Mesendoderm (in vitro differentiated cells): ENCODE measurements around the gene CFAP61.
"Not testable (repeated sequence)": the region's sequence is repeated elsewhere in the genome, so short reads cannot be mapped to it uniquely, and the experiment has no call there.

Source experiments
- DNase-seq: peaks from one replicate; pipeline ENCODE4 v3.0.0; 2013
- H2AK5ac ChIP-seq: 2 replicates; pipeline ENCODE4 v1.6.1; 2013; ENCODE audit warnings: low read length, inconsistent platforms
- H2BK120ac ChIP-seq: 2 replicates; pipeline ENCODE4 v1.6.1; 2013; ENCODE audit warnings: low read depth, mild to moderate bottlenecking, low read length, moderate library complexity, mixed read lengths
- H2BK15ac ChIP-seq: replicated peaks from 2 replicates; pipeline ENCODE4 v1.6.1; 2013; ENCODE audit warnings: low read depth, mild to moderate bottlenecking, moderate library complexity
- H2BK5ac ChIP-seq: 2 replicates; pipeline ENCODE4 v1.6.1; 2013; ENCODE audit warnings: low read length, inconsistent platforms
- H3K18ac ChIP-seq: 2 replicates; pipeline ENCODE4 v1.6.1; 2013; ENCODE audit warnings: mild to moderate bottlenecking, low read length, mixed read lengths
- H3K23ac ChIP-seq: one replicate; pipeline ENCODE4 v1.6.1; 2013; ENCODE audit warnings: low read length
- H3K27ac ChIP-seq: 2 replicates; pipeline ENCODE4 v1.5.1; 2013; ENCODE audit warnings: low read depth, mild to moderate bottlenecking, inconsistent platforms, low read length, moderate library complexity
- H3K27me3 ChIP-seq: 2 replicates; pipeline ENCODE4 v1.6.1; 2013; ENCODE audit warnings: low read length, control low read depth, mild to moderate bottlenecking, inconsistent platforms; ENCODE audit not compliant: insufficient read depth, poor library complexity
- H3K36me3 ChIP-seq: 2 replicates; pipeline ENCODE4 v1.6.1; 2013; ENCODE audit warnings: low read length, inconsistent platforms; ENCODE audit not compliant: control insufficient read depth, insufficient read depth
- H3K4ac ChIP-seq: one replicate; pipeline ENCODE4 v1.6.1; 2013; ENCODE audit warnings: low read depth, mild to moderate bottlenecking, low read length, moderate library complexity
- H3K4me1 ChIP-seq: 2 replicates; pipeline ENCODE4 v1.6.1; 2013; ENCODE audit warnings: low read depth, low read length, inconsistent platforms; ENCODE audit not compliant: control insufficient read depth
- H3K4me2 ChIP-seq: 2 replicates; pipeline ENCODE4 v1.6.1; 2013; ENCODE audit warnings: low read length
- H3K4me3 ChIP-seq: 2 replicates; pipeline ENCODE4 v1.5.1; 2013; ENCODE audit warnings: mild to moderate bottlenecking, low read length
- H3K56ac ChIP-seq: one replicate; pipeline ENCODE4 v1.6.1; 2013; ENCODE audit warnings: low read length
- H3K79me1 ChIP-seq: 2 replicates; pipeline ENCODE4 v1.6.1; 2013; ENCODE audit warnings: low read length, inconsistent platforms
- H3K79me2 ChIP-seq: 2 replicates; pipeline ENCODE4 v1.6.1; 2013; ENCODE audit warnings: mild to moderate bottlenecking, low read length; ENCODE audit not compliant: control insufficient read depth, insufficient read depth
- H3K9ac ChIP-seq: 2 replicates; pipeline ENCODE4 v1.6.1; 2013; ENCODE audit warnings: low read length, inconsistent platforms
- H4K5ac ChIP-seq: one replicate; pipeline ENCODE4 v1.6.1; 2013; ENCODE audit warnings: low read length
- H4K8ac ChIP-seq: one replicate; pipeline ENCODE4 v1.6.1; 2013; ENCODE audit warnings: low read depth, mild to moderate bottlenecking, control low read depth, low read length, moderate library complexity
- WGBS: extraction: QIAGEN DNeasy Blood & Tissue Kit; methylation state at CpG from one replicate; pipeline ENCODE4 v1.1.7; 2013; ENCODE audit warnings: low lambda C conversion rate, missing lambda C conversion rate; ENCODE audit not compliant: insufficient coverage; ENCODE audit errors: extremely low coverage; 5-methylcytosine and 5-hydroxymethylcytosine counted together

The CFAP61 gene

DNA sequence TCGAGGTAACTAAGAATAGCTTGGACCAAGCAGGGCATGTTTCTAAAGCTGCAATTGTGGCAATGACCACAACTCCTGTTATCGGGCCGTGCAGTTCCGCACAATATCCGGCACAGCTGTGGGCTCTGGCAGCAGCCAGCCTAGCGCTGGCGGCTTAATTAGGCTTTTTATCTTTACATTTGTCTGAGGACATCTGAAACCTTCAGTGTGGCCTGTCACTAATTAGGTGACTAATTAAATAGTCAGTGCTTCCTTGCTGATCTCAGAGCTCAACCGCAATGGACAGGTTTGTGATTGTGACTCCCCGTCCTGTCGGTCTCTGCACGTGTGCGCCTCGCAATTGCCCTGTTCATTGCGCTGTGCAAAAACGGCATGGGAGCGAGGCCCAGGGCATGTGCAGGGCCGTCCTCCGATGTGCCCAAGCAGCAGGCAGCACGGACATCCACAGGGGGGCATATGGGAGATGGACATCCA lies 180.7 kb downstream of the CFAP61 start:
- Histone ChIP-seq H3K4me2 (no peak overlapping the region), H3K79me1 (no peaks in the 10 kb centered on the region), H3K4ac (no peak overlapping the region), H4K5ac (no peak overlapping the region), H3K18ac (no peak overlapping the region), H4K8ac (no peak overlapping the region), H2BK15ac (no peak overlapping the region), H3K23ac (no peak overlapping the region), H3K4me1 (no peaks in the 10 kb centered on the region), H3K9ac (no peak overlapping the region), H3K4me3 (no peak overlapping the region), H3K27me3 (no peaks in the 10 kb centered on the region), H3K56ac (peak overlapping the region; percentile 5), H3K36me3 (no peaks in the 10 kb centered on the region), H3K79me2 (no peaks in the 10 kb centered on the region), H2BK5ac (no peak overlapping the region), H2AK5ac (no peak overlapping the region), H2BK120ac (no peak overlapping the region), H3K27ac (no peak overlapping the region)
- WGBS: no CpG with 5 or more reads among the region's 19 CpGs
- no peak for DNase-seq

GRCh38 chr20:20235681-20236080 lies 183.3 kb downstream of the CFAP61 start:
- WGBS: no CpG with 5 or more reads among the region's 4 CpGs
- H2BK5ac ChIP-seq: no peak overlapping the region

DNA sequence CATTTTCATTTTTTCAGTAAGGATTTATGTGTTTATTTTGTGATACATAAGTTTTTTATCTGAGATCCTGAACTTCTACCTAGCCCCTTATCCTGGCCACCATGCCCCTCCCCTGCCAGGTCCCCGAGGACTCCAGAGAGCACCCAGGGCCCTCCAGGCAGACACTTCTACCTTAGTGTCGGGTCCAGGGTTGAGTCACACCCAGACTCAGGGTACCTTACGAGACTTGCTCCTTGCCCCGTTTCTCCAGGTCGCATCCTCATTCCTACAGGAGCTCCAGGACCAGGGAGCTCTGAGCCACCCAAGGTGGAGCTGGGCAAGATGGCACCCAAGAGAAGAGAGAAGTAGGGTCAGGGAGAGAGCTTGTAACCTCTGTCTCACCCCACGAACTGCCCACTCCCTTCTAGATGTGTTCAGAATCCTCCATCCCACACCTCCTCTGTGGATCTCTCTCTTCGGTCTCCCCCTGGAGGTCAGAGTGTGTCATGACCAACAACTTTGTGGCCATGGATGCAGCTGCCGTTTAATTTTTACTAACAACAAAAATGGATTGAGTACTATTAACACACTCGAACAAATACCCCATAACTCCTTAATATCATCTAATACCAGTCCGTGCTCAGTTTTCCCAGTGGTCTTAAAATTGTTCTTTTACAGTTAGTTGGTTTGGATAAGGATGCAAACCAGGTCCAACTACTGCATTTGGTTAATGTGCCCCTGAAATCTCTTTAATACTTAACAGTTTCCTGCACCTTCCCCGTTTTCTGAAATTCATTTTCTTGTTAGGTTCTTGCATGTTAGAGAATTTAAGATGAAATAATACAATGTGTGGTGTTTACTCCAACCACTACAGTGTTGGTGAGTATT lies 185.0 kb downstream of the CFAP61 start:
- no peak overlapping the region for H2AK5ac ChIP-seq
- H3K79me2 ChIP-seq: no peaks in the 10 kb centered on the region
- H4K5ac ChIP-seq: no peak overlapping the region

More at GRCh38 chr20:20235681-20236080, 183.3 kb downstream of the CFAP61 start:
- Histone ChIP-seq H3K79me1 (no peaks in the 10 kb centered on the region), H2BK15ac (no peak overlapping the region), H2AK5ac (no peak overlapping the region), H3K27me3 (no peaks in the 10 kb centered on the region), H3K23ac (no peak overlapping the region), H3K36me3 (no peaks in the 10 kb centered on the region), H2BK120ac (no peak overlapping the region), H4K5ac (no peak overlapping the region), H3K4me2 (no peak overlapping the region), H3K9ac (no peak overlapping the region), H3K79me2 (no peaks in the 10 kb centered on the region), H3K4me1 (no peaks in the 10 kb centered on the region), H3K4me3 (no peak overlapping the region), H3K18ac (no peak overlapping the region), H3K27ac (no peak overlapping the region), H3K56ac (no peak overlapping the region), H3K4ac (no peak overlapping the region), H4K8ac (no peak overlapping the region)
- no peak for DNase-seq

GRCh38 chr20:20241976-20242375 lies 189.6 kb downstream of the CFAP61 start:
- H2BK15ac ChIP-seq: no peak overlapping the region
- H3K4me2 ChIP-seq: no peak overlapping the region
- H4K8ac ChIP-seq: no peak overlapping the region
- H3K9ac ChIP-seq: no peak overlapping the region
- H3K4ac ChIP-seq: no peak overlapping the region
- no peak overlapping the region for H3K18ac ChIP-seq
- H3K27ac ChIP-seq: no peak overlapping the region
- no peaks in the 10 kb centered on the region for H3K4me1 ChIP-seq
- no peak overlapping the region for H2BK120ac ChIP-seq
- no peak overlapping the region for H2BK5ac ChIP-seq
- H3K56ac ChIP-seq: no peak overlapping the region
- no peaks in the 10 kb centered on the region for H3K36me3 ChIP-seq
- H4K5ac ChIP-seq: no peak overlapping the region
- no peaks in the 10 kb centered on the region for H3K79me2 ChIP-seq
- no CpG with 5 or more reads among the region's 1 CpG for WGBS
- no peak overlapping the region for H2AK5ac ChIP-seq
- no peak overlapping the region for H3K4me3 ChIP-seq
- H3K27me3 ChIP-seq: no peaks in the 10 kb centered on the region
- no peak overlapping the region for H3K23ac ChIP-seq
- DNase-seq: no peak
- H3K79me1 ChIP-seq: no peaks in the 10 kb centered on the region

More for the DNA sequence above, 185.0 kb downstream of the CFAP61 start:
- H4K8ac ChIP-seq: no peak overlapping the region
- no peak overlapping the region for H3K9ac ChIP-seq
- no peak overlapping the region for H3K4me3 ChIP-seq
- H3K27me3 ChIP-seq: no peaks in the 10 kb centered on the region
- no peak overlapping the region for H3K56ac ChIP-seq
- H3K27ac ChIP-seq: no peak overlapping the region
- no peaks in the 10 kb centered on the region for H3K4me1 ChIP-seq
- H3K23ac ChIP-seq: no peak overlapping the region
- no CpG with 5 or more reads among the region's 11 CpGs for WGBS
- H3K36me3 ChIP-seq: no peaks in the 10 kb centered on the region
- no peak overlapping the region for H3K18ac ChIP-seq
- H3K4me2 ChIP-seq: no peak overlapping the region
- no peak overlapping the region for H3K4ac ChIP-seq
- no peak overlapping the region for H2BK5ac ChIP-seq
- peak; percentile 62 for DNase-seq
- no peak overlapping the region for H2BK120ac ChIP-seq
- no peak overlapping the region for H2BK15ac ChIP-seq
- H3K79me1 ChIP-seq: no peaks in the 10 kb centered on the region

- not testable (repeated sequence) for H3K4ac ChIP-seq, H3K27ac ChIP-seq, DNase-seq, H3K4me3 ChIP-seq, H3K23ac ChIP-seq, H2BK15ac ChIP-seq, H3K27me3 ChIP-seq, H3K9ac ChIP-seq, H3K56ac ChIP-seq, H4K5ac ChIP-seq, H4K8ac ChIP-seq, H3K36me3 ChIP-seq, H2AK5ac ChIP-seq, H3K4me2 ChIP-seq, H3K4me1 ChIP-seq, H3K79me2 ChIP-seq, H3K79me1 ChIP-seq, H2BK120ac ChIP-seq, H2BK5ac ChIP-seq, H3K18ac ChIP-seq
- no CpG with 5 or more reads among the region's 1 CpG for WGBS
These were observed 192.1 kb downstream of the CFAP61 start for GRCh38 chr20:20244384-20244783.
